BLaER1 (cell line): ENCODE results near the gene SLC66A2.

ENCODE experiments used
- H3K27ac ChIP-seq: shearing (Covaris generic); formaldehyde crosslinking; 2 replicates; pipeline ENCODE4 v1.8.1; 2022
- H3K27me3 ChIP-seq: shearing (Covaris generic); formaldehyde crosslinking; 2 replicates; pipeline ENCODE4 v1.8.1; 2022
- H3K36me3 ChIP-seq: shearing (Covaris generic); formaldehyde crosslinking; 2 replicates; pipeline ENCODE4 v1.8.1; 2022
- H3K4me1 ChIP-seq: shearing (Covaris generic); formaldehyde crosslinking; 2 replicates; pipeline ENCODE4 v1.8.1; 2022
- H3K4me2 ChIP-seq: shearing (Covaris generic); formaldehyde crosslinking; 2 replicates; pipeline ENCODE4 v1.8.1; 2022
- H3K4me3 ChIP-seq: shearing (Covaris generic); formaldehyde crosslinking; 2 replicates; pipeline ENCODE4 v1.8.1; 2022
- H3K9ac ChIP-seq: shearing (Covaris generic); formaldehyde crosslinking; 2 replicates; pipeline ENCODE4 v1.8.1; 2022
- H3K9me3 ChIP-seq: shearing (Covaris generic); formaldehyde crosslinking; 2 replicates; pipeline ENCODE4 v1.8.1; 2022
- H4K20me1 ChIP-seq: shearing (Covaris generic); formaldehyde crosslinking; 2 replicates; pipeline ENCODE4 v1.8.1; 2022
- Cebpa-rat ChIP-seq: shearing (Covaris generic); IDR thresholded peaks from 2 replicates; pipeline ENCODE4 v1.8.1; 2022

SLC66A2 gene

DNA sequence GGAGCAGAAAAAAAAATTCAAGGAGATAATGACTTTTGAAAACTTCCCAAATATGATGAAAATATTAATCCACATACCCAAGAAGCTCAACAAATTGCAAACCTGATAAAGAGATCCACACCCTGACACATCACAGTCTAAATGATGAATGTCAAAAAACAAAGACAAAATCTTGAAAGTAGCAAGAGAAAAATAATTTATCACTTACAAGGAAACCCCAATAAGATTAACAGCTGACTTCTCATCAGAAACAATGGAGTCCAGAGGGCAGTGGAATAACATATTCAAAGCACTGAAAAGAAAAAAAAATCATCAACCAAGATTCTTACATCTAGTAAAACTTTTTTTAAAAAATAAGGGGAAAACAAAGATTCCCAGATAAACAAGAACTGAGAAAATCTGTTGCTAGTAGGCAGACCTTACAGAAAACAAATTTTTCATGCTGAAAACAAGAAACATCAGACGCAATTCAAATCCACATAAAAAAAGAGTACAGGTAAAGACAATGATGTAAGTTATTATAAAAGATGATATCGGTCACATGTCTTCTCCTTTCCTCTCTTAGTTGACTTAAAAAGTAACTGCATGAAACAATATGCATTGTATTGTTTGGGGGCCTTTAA, 21.3 kb downstream of the SLC66A2 start:
- H3K4me1 ChIP-seq = peaks cover 14% of the 10 kb centered on the region
- no peak overlapping the region for H3K4me3 ChIP-seq
- no peak overlapping the region for H3K9ac ChIP-seq
- H3K36me3 ChIP-seq = peaks cover 94% of the 10 kb centered on the region
- no peaks in the 10 kb centered on the region for H3K27me3 ChIP-seq
- TF ChIP-seq Cebpa-rat = no peak
- no peak overlapping the region for H3K4me2 ChIP-seq
- peaks cover 49% of the 10 kb centered on the region for H3K9me3 ChIP-seq
- peaks cover 85% of the 10 kb centered on the region for H4K20me1 ChIP-seq
- no peak overlapping the region for H3K27ac ChIP-seq

DNA sequence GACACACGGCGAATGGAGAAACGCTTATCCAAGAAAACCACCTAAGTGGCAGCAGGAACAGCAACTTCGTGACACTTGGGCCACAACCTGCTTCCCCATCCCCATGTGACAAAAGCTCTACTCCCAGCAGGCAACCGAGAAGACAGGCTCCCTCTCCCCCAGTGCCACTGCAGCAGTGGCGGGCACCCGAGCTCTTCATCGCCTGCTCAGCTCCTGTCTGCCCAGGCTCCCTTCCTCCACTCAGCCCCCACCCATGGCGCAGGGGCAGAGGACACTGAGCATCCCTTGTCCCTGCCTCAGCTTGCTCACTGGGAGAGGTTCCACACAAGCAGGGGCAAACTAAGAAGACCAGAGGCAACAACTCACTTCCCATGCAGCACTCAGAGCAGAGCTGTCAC, 22.9 kb downstream of the SLC66A2 start:
- Histone ChIP-seq H3K9me3 (peaks cover 52% of the 10 kb centered on the region), H3K4me3 (no peak overlapping the region), H3K4me1 (no peaks in the 10 kb centered on the region), H3K36me3 (peaks cover 96% of the 10 kb centered on the region), H3K4me2 (no peak overlapping the region), H3K9ac (no peak overlapping the region), H4K20me1 (peaks cover 85% of the 10 kb centered on the region), H3K27ac (no peak overlapping the region), H3K27me3 (no peaks in the 10 kb centered on the region; the same call in 1 of the 2 replicates)
- TF ChIP-seq Cebpa-rat = no peak

DNA sequence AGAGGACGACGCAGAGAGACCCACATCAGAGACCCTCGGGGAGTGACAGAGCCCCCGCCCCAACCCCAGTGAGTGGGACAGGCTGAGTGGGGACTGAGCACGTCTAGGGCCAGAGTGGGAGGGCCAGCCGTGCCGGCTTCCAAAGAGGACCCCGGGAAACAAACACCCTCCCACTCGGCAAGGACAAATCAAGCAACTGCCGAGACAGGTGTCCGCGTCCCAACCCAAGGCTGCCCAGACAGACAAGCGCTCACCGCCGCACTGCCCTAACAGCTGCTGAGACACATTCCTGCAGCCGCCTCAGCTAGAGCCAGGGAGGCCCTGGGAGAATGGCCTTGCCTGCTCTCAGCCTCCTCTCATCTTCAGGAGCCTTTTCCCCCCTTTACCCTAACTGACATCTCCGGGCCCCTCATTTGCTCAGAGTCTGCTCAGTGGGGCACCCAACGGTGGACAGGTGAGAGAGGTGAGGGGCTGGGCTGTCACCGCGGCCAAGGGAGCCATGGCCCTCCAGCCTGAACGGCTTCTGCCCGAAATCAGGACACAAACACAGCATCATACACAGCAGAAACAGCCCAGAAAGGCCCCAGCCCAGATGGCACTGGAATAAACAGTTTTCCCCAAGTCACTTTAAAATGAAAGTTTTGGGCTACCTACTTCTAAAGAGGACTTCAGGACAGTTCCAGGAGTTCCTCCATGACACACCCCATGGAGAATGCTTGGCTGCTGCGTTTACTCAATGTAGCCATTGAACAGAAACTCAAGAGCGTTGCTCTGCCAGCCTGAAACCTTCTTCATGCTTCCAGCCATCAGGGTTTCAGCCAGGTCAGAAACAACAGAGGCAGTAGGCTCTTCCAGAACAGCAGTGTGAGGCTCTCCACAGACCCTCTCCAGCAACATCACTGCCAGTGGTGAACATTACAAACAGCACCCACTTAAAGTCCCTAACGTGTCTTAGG, 23.6 kb downstream of the SLC66A2 start:
- no peaks in the 10 kb centered on the region; the same call in 1 of the 2 replicates for H3K27me3 ChIP-seq
- no peaks in the 10 kb centered on the region for H3K4me1 ChIP-seq
- H3K4me2 ChIP-seq = no peak overlapping the region
- no peak overlapping the region for H3K9ac ChIP-seq
- no peak overlapping the region for H3K27ac ChIP-seq
- no peak overlapping the region for H3K4me3 ChIP-seq
- TF ChIP-seq Cebpa-rat = no peak
- peaks cover 83% of the 10 kb centered on the region for H4K20me1 ChIP-seq
- H3K9me3 ChIP-seq = peaks cover 45% of the 10 kb centered on the region
- H3K36me3 ChIP-seq = peaks cover 93% of the 10 kb centered on the region

DNA sequence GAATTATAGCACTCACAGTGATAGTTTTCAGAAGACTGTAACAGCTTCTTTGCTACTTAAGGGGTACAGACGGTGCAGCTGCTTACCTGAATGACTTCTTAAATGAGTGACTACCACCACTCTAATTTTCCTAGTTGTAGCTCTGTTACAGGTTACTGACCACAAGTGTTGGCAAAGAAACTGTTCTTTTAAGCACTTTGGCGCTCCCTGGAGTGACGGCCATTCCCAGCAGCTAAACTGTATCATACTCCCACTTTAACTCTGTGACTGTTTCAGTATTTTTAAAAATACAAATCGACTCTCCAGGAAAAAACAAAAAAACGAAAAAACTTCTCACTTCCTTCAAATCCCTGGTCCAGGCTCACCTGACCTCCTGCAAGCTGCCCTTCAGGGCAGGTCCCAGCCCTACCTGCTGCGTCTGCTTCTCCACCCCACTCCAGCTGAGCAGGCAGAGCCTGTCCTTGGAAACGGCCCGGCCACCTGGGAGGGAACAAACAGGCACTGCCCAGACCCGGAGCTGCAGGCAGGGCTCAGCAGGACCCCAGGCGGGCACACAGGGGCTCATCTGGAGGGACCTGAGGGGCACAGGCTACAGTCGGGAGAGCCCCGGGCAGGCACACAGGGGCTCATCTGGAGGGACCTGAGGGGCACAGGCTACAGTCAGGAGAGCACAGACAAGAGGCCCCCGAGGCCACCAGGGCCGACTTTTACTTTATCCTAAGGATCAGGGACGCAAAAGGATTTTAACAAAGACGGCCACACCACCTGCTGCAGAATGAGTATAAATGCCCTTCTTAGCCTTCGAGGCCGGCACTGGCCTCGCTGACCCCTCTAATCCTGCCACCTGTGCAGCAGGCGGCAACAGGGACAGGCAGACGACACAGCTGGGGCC, 24.5 kb downstream of the SLC66A2 start:
- Histone ChIP-seq H4K20me1 (peaks cover 86% of the 10 kb centered on the region), H3K36me3 (peaks cover 93% of the 10 kb centered on the region), H3K27me3 (no peaks in the 10 kb centered on the region; the same call in 1 of the 2 replicates), H3K4me3 (no peak overlapping the region), H3K27ac (no peak overlapping the region), H3K9me3 (peaks cover 39% of the 10 kb centered on the region), H3K9ac (no peak overlapping the region), H3K4me2 (no peak overlapping the region), H3K4me1 (no peaks in the 10 kb centered on the region)
- TF ChIP-seq Cebpa-rat = no peak

DNA sequence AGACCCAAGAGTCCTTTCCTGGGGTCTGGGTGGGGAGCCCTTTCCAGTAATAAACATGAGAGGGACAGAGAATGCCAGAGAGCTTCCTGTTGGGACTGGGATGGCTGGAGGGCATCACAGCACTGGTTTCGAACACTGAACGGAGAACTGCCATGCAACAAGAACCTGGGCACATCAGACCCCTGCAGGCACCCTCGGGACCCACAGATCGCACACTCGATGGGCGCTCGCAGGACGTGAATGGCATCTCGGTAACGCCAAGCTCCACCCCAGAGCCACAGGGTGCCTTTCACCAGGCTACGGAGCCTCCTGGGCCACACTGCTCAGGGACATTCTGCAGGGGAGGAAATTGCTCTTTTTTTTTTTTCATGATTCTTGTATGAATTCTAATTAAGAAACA, 25.1 kb downstream of the SLC66A2 start:
- H4K20me1 ChIP-seq = peaks cover 82% of the 10 kb centered on the region
- no peak overlapping the region for H3K4me2 ChIP-seq
- H3K9me3 ChIP-seq = peaks cover 35% of the 10 kb centered on the region
- no peaks in the 10 kb centered on the region for H3K4me1 ChIP-seq
- H3K4me3 ChIP-seq = no peak overlapping the region
- no peaks in the 10 kb centered on the region; the same call in 1 of the 2 replicates for H3K27me3 ChIP-seq
- H3K9ac ChIP-seq = no peak overlapping the region
- no peak for TF ChIP-seq Cebpa-rat
- no peak overlapping the region for H3K27ac ChIP-seq
- H3K36me3 ChIP-seq = peaks cover 91% of the 10 kb centered on the region

DNA sequence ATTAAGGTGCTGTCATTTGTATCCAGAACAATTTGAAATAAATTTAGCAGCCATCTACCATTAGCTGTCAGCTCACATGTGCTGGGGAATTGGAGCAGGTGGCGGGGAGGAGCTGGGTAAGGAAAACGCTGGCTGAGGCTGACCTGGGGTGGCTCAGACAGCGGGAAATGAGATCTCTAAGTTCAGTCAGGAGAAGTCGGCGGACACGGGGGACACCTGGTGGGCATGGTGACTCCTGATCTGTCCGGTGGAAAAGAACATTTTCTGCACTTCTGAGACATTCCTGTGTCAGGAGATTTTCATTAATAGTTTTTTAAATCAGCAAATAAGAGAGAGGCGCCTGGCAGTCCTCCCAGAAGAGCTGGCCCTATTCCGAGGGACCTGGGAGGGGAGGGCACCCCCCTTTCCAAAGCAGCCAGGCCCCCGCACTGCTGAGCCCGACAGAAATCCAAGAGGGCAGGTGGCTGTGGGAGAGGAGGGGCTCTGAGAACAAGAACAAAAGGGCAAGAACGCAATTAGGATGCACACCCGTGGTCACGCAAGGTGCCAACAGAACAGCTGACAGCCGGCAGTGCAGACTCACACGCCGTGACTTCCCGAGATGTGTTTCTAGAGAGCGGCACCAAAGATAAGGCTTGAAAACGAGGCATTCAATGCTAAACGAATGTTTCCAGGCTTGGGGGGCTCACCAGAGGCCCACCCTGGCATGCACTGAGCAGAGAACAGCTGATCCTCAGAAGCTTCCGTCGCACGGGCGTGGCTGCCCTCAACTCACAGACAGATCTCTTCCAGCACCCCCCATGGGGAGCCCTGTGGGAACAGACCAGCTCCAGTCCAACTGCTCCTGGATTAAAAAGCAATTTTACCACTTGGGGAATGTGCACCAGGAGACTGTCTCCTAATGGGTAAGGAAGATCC, 26.4 kb downstream of the SLC66A2 start:
- peaks cover 79% of the 10 kb centered on the region for H3K36me3 ChIP-seq
- peaks cover 75% of the 10 kb centered on the region for H4K20me1 ChIP-seq
- H3K9ac ChIP-seq = no peak overlapping the region
- H3K27ac ChIP-seq = no peak overlapping the region
- no peak overlapping the region for H3K4me3 ChIP-seq
- H3K9me3 ChIP-seq = peaks cover 23% of the 10 kb centered on the region
- H3K4me1 ChIP-seq = no peaks in the 10 kb centered on the region
- no peak overlapping the region for H3K4me2 ChIP-seq
- H3K27me3 ChIP-seq = no peaks in the 10 kb centered on the region; the same call in 1 of the 2 replicates
- TF ChIP-seq Cebpa-rat = no peak

DNA sequence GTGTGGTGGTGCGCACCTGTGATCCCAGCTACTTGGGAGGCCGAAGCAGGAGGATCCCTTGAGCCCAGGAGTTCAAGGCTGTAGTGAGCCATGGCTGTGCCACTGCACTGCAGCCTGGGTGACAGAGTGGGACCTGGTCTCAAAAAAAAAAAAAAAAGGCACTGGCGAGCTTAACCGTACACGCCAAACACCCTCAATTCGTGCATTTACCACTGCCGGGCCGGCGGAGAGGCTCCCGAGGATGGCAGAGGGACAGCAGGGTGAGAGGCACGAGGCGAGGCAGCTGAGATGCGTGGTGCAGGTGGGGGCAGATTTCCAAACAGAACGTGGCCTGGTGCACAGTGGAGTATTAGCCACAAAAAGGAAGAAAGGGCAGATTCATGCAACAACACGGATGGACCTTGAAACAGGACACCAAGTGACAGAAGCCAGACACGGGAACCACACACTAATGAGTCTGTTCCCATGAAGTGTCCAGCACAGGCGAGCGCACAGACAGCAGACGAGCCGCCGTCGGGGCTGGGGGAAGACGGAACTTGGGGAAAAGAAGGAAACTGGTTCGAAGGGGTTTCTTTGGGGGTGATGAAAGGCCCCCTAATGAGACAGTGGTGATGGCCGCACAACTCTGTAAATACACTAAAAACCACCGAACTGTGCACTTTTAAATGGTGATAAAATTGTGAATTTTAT, 27.4 kb downstream of the SLC66A2 start:
- H3K36me3 ChIP-seq = peaks cover 73% of the 10 kb centered on the region
- no peak overlapping the region for H3K4me2 ChIP-seq

DNA sequence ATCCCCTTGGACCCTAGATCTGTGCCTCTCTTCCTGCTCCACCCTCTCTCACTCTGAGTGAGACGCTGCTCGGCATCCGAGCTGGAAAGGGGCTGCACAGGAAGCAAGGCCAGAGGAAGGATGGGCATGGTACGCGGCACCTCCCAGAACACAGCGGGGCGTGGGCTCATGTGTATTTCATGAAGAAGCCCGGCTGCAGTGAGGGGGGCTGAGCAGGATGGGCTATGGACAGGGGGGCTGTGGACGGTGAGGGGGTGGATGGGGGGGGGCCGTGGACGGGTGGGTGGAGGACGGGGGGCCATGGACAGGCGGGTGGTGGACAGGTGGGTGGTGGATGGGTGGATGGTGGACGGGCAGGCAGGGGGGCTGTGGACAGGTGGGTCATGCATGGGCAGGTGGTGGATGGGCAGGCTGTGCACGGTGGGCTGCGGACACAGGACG, 28.5 kb downstream of the SLC66A2 start:
- Histone ChIP-seq H3K9ac (no peak overlapping the region), H3K4me2 (no peak overlapping the region), H3K27me3 (no peaks in the 10 kb centered on the region; the same call in 1 of the 2 replicates), H3K4me1 (no peaks in the 10 kb centered on the region), H3K4me3 (no peak overlapping the region), H3K27ac (no peak overlapping the region), H3K9me3 (peaks cover 25% of the 10 kb centered on the region), H3K36me3 (peaks cover 73% of the 10 kb centered on the region), H4K20me1 (peaks cover 72% of the 10 kb centered on the region)
- TF ChIP-seq Cebpa-rat = no peak

More for the DNA sequence above, 27.4 kb downstream of the SLC66A2 start:
- Histone ChIP-seq H3K27ac (no peak overlapping the region), H3K4me3 (no peak overlapping the region), H3K9me3 (peaks cover 15% of the 10 kb centered on the region), H3K4me1 (no peaks in the 10 kb centered on the region), H3K27me3 (no peaks in the 10 kb centered on the region; the same call in 1 of the 2 replicates), H3K9ac (no peak overlapping the region), H4K20me1 (peaks cover 72% of the 10 kb centered on the region)
- no peak for TF ChIP-seq Cebpa-rat
